ENCODE measurements around the gene GPR75.

GPR75 gene

DNA sequence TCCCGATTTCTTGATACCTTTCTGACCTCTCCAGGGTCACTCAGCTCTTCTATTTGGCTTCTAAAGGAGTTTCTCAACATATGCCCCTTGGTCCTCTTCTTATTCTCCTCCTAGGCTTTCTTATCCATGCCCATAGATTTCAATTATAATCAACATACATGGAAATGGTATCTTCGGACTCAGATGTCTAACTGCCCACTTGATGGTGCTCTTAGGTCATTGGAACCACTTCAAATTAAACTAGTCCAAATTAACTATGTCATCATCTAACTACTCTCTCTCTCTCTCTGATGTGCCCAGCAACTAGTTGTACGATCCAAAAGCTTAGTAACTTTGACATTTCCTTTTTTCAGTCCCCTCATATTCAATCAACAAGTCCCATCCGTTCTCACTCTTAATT, 43.2 kb upstream of the GPR75 start:
- Histone ChIP-seq H2AFZ (ENCODE audit: low read depth, low read length, severe bottlenecking) (no peak overlapping the region), H3K9me2 (replicated peaks; ENCODE audit: insufficient read depth, low read length) (no peaks in the 10 kb centered on the region), H3K79me2 (ENCODE audit: insufficient read depth, low read length) (no peaks in the 10 kb centered on the region), H3K27ac (ENCODE audit: low read depth, low read length) (no peak overlapping the region), H3K4me3 (ENCODE audit: insufficient read depth, low read length, poor library complexity, severe bottlenecking) (no peak overlapping the region), H3K9ac (ENCODE audit: low read length) (no peak overlapping the region), H3K36me3 (ENCODE audit: low read length) (peaks cover 79% of the 10 kb centered on the region), H3K4me2 (ENCODE audit: low read depth, low read length, poor library complexity, severe bottlenecking) (no peak overlapping the region), H3K27me3 (ENCODE audit: low read length) (no peaks in the 10 kb centered on the region), H4K20me1 (ENCODE audit: low read depth, low read length) (no peaks in the 10 kb centered on the region), H3K9me3 (ENCODE audit: insufficient read depth, low read length) (no peaks in the 10 kb centered on the region), H3F3A (ENCODE audit: insufficient read depth) (peaks cover 8% of the 10 kb centered on the region; the same call in 1 of the 2 replicates)
- no peak for TF ChIP-seq EZH2phosphoT487 (conservative IDR thresholded peaks at IDR 0.05; ENCODE audit: low read length)
- TF ChIP-seq, protein P1, sequence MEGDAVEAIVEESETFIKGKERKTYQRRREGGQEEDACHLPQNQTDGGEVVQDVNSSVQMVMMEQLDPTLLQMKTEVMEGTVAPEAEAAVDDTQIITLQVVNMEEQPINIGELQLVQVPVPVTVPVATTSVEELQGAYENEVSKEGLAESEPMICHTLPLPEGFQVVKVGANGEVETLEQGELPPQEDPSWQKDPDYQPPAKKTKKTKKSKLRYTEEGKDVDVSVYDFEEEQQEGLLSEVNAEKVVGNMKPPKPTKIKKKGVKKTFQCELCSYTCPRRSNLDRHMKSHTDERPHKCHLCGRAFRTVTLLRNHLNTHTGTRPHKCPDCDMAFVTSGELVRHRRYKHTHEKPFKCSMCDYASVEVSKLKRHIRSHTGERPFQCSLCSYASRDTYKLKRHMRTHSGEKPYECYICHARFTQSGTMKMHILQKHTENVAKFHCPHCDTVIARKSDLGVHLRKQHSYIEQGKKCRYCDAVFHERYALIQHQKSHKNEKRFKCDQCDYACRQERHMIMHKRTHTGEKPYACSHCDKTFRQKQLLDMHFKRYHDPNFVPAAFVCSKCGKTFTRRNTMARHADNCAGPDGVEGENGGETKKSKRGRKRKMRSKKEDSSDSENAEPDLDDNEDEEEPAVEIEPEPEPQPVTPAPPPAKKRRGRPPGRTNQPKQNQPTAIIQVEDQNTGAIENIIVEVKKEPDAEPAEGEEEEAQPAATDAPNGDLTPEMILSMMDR (IDR thresholded peaks at IDR 0.05; ENCODE audit: insufficient read depth, low read length, poor library complexity, severe bottlenecking): no peak

DNA sequence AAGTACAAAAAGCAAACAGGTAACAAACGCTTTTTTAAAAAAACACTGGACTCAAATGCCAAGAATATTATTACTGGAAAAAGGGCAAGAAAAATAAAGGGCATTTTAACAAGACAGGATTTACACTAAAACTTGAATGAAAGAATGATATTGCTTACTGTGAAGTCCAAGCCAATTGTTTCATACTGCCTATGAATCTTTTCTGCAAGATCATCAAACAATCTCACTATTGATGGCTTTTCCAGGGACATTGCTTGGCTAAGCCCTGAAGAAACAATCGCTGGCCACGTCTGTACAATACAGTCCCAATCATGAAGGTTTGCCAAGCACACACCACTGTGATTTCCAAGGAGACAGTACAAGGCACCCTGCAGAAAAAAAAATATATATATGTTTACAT, 41.4 kb upstream of the GPR75 start:
- H3K9ac ChIP-seq (ENCODE audit: low read length): no peak overlapping the region
- H3K79me2 ChIP-seq (ENCODE audit: insufficient read depth, low read length): no peaks in the 10 kb centered on the region
- H2AFZ ChIP-seq (ENCODE audit: low read depth, low read length, severe bottlenecking): no peak overlapping the region
- no peaks in the 10 kb centered on the region for H4K20me1 ChIP-seq (ENCODE audit: low read depth, low read length)
- H3K9me2 ChIP-seq (replicated peaks; ENCODE audit: insufficient read depth, low read length): no peaks in the 10 kb centered on the region
- no peaks in the 10 kb centered on the region for H3K27me3 ChIP-seq (ENCODE audit: low read length)
- H3K4me2 ChIP-seq (ENCODE audit: low read depth, low read length, poor library complexity, severe bottlenecking): no peak overlapping the region
- peaks cover 76% of the 10 kb centered on the region for H3K36me3 ChIP-seq (ENCODE audit: low read length)
- H3F3A ChIP-seq (ENCODE audit: insufficient read depth): 0 out of 2 replicates have a peak, but pooled peaks cover 8% of the 10 kb centered on the region
- H3K9me3 ChIP-seq (ENCODE audit: insufficient read depth, low read length): no peaks in the 10 kb centered on the region
- TF ChIP-seq, protein P1 (IDR thresholded peaks at IDR 0.05; ENCODE audit: insufficient read depth, low read length, poor library complexity, severe bottlenecking): no peak
- no peak for TF ChIP-seq EZH2phosphoT487 (conservative IDR thresholded peaks at IDR 0.05; ENCODE audit: low read length)
- no peak overlapping the region for H3K27ac ChIP-seq (ENCODE audit: low read depth, low read length)
- no peak overlapping the region for H3K4me3 ChIP-seq (ENCODE audit: insufficient read depth, low read length, poor library complexity, severe bottlenecking)

DNA sequence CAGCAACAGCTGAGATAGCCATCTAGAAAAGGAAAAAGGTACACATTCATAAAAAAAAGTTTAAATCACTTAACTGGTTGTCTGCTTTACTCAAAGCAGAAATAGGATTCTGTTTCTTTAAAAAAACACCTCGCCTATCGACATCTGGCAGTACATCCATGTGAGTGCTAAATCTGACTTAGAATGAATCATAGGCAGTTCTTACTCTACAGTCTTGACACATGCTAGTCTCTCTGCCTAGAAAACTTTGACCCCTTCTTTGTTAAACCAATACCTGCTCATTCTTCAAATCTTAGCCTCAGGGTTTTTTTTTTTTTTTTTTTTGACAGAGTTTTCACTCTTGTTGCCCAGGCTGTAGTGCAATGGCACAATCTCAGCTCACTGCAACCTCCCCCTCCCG, 37.1 kb upstream of the GPR75 start:
- Histone ChIP-seq H3K27ac (ENCODE audit: low read depth, low read length) (no peak overlapping the region), H3K4me3 (ENCODE audit: insufficient read depth, low read length, poor library complexity, severe bottlenecking) (no peak overlapping the region), H3K79me2 (ENCODE audit: insufficient read depth, low read length) (no peaks in the 10 kb centered on the region), H3K36me3 (ENCODE audit: low read length) (peaks cover 85% of the 10 kb centered on the region), H3K9me2 (replicated peaks; ENCODE audit: insufficient read depth, low read length) (no peaks in the 10 kb centered on the region), H3K9ac (ENCODE audit: low read length) (no peak overlapping the region), H3F3A (ENCODE audit: insufficient read depth) (no peaks in the 10 kb centered on the region; the same call in 1 of the 2 replicates), H3K27me3 (ENCODE audit: low read length) (no peaks in the 10 kb centered on the region), H2AFZ (ENCODE audit: low read depth, low read length, severe bottlenecking) (no peak overlapping the region), H3K4me2 (ENCODE audit: low read depth, low read length, poor library complexity, severe bottlenecking) (no peak overlapping the region), H3K9me3 (ENCODE audit: insufficient read depth, low read length) (no peaks in the 10 kb centered on the region), H4K20me1 (ENCODE audit: low read depth, low read length) (no peaks in the 10 kb centered on the region)
- TF ChIP-seq EZH2phosphoT487 (conservative IDR thresholded peaks at IDR 0.05; ENCODE audit: low read length): no peak
- TF ChIP-seq, protein P1 (IDR thresholded peaks at IDR 0.05; ENCODE audit: insufficient read depth, low read length, poor library complexity, severe bottlenecking): no peak

Data from SU-DHL-6 (cell line).